ENCODE results near the gene HDAC8. TPM values are rescaled to one million over a fixed set of nuclear protein-coding genes. Genes with fewer than 3 reads are reported as not detected.

Gene HDAC8
- total and polyA plus RNA-seq, 9 of the 15 experiments (the other 6 are each of a cell fraction or from before 2014, with no cell fraction given): 18.9 to 53.8 (median 28.7) TPM

DNA sequence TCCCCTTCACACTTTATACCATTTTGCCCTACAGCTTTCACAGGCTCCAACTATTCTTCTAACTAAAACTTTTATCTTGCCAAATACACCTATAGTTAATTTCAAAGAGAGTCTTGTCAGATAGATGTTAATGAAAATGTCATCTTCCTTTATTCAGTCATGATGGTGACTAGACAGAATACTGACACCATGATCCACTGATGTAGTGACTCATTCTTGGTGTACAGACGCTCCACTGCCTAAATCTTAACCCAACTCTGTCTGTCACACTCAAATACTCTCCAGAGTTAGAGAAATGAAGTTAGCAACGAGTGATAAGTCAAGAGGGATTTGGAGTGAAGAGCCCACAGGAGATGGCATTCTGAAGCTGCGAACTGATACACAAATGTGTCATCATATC is 32.1 kb upstream of the HDAC8 start:
- ChIA-PET POLR2A (no interaction called here), CTCF (ENCODE audit: low intra/inter-chr PET ratio) (no interaction called here)
- no TSS peak for BruUV-seq (replicated peaks)
- H3K36me3 ChIP-seq (ENCODE audit: control insufficient read depth, insufficient read depth, low read length): no peaks in the 10 kb centered on the region; the same call in 2 of the 3 replicates
- no peak overlapping the region for H2AFZ ChIP-seq (ENCODE audit: low read depth, low read length)
- H3K4me2 ChIP-seq (ENCODE audit: insufficient read depth, low read length): no peak overlapping the region
- no peaks in the 10 kb centered on the region for H3K9me1 ChIP-seq (ENCODE audit: control insufficient read depth, insufficient read depth, low read length)
- no peaks in the 10 kb centered on the region for H3K9me3 ChIP-seq (replicated peaks; ENCODE audit: control insufficient read depth, insufficient read depth, low read depth, low read length)
- DNase-seq (ENCODE audit: extremely low read depth in 1 of 4, low spot score in 3 of 4) (no peak), FAIRE-seq (no peak), ATAC-seq (no peak)
- H3K27me3 ChIP-seq (ENCODE audit: control insufficient read depth in 2 of 2, insufficient read depth in 2 of 2, low read length in 2 of 2): no peaks in the 10 kb centered on the region
- TF ChIP-seq, protein P1, sequence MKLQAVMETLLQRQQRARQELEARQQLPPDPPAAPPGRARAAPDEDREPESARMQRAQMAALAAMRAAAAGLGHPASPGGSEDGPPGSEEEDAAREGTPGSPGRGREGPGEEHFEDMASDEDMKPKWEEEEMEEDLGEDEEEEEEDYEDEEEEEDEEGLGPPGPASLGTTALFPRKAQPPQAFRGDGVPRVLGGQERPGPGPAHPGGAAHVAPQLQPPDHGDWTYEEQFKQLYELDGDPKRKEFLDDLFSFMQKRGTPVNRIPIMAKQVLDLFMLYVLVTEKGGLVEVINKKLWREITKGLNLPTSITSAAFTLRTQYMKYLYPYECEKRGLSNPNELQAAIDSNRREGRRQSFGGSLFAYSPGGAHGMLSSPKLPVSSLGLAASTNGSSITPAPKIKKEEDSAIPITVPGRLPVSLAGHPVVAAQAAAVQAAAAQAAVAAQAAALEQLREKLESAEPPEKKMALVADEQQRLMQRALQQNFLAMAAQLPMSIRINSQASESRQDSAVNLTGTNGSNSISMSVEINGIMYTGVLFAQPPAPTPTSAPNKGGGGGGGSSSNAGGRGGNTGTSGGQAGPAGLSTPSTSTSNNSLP (IDR thresholded peaks at IDR 0.05; ENCODE audit: borderline replicate concordance, low read depth, low read length): no peak
- TF ChIP-seq NFE2 (IDR thresholded peaks at IDR 0.05; ENCODE audit: low read depth) (0 out of 2 replicates have a peak, but pooled peaks have one; percentile 29), ZNF24 (IDR thresholded peaks at IDR 0.05) (no peak), CHD1 (IDR thresholded peaks at IDR 0.05; ENCODE audit: low read length) (no peak)
- TF ChIP-seq, protein P2, sequence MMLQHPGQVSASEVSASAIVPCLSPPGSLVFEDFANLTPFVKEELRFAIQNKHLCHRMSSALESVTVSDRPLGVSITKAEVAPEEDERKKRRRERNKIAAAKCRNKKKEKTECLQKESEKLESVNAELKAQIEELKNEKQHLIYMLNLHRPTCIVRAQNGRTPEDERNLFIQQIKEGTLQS (IDR thresholded peaks at IDR 0.05): 0 out of 2 replicates have a peak, but pooled peaks have one; percentile 12
- TF ChIP-seq, protein P2 (CRISPR knock-in tag; conservative IDR thresholded peaks at IDR 0.05): no peak
- no peaks in the 10 kb centered on the region for H4K20me1 ChIP-seq (replicated peaks; ENCODE audit: control insufficient read depth, insufficient read depth, low read length)
- no peak overlapping the region for H3K27ac ChIP-seq (ENCODE audit: extremely low read depth, low read depth, low read length)
- intact Hi-C loops (cut with micrococcal nuclease): no loop called here
- no peaks in the 10 kb centered on the region for H3K4me1 ChIP-seq (replicated peaks in 1 of 2; ENCODE audit: control insufficient read depth in 2 of 2, insufficient read depth in 2 of 2, low read length in 2 of 2)
- H3K9ac ChIP-seq (ENCODE audit: insufficient read depth in 1 of 2, low read depth in 2 of 2, low read length in 2 of 2): no peak overlapping the region
- 33% methylated on average over 3 of the region's 3 CpGs for WGBS (ENCODE audit: insufficient coverage, low coverage, missing lambda C conversion rate)
- H3K4me3 ChIP-seq: no peak overlapping the region
- no peaks in the 10 kb centered on the region for H3K79me2 ChIP-seq (ENCODE audit: control insufficient read depth, insufficient read depth, low read length)
- in situ Hi-C loops (cut with MboI): no loop called here
